HG02973 (cell line): ENCODE results near the gene MAGI3.
"Not testable (repeated sequence)": the region's sequence is repeated elsewhere in the genome, so short reads cannot be mapped to it uniquely, and the experiment has no call there.

Experiments
- ATAC-seq: cut with Tn5 transposase; IDR thresholded peaks from one replicate; pipeline ENCODE4 v1.9.1; 2021; ENCODE audit warnings: moderate library complexity; ENCODE audit not compliant: unreplicated experiment

The MAGI3 gene

DNA sequence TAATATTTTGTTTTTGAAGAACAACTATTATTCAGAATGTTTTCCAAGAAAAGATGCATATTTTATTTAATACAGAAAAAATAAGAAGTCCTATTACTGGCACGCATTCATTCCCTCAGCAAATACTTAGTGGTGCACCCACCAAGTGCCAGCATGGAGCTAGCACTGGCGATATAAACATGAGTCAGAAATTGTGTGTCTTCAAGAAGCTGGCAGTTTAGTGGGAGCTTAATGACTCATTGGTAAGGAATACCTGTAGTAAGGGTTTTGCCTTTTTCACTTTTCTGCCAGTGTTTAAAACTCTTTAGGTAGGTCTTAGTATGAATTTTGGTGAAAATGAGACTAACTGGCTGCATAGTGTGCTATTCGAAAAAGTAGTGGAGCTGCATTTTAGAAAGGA, 6.3 kb downstream of the MAGI3 start:
- no peak for ATAC-seq

DNA sequence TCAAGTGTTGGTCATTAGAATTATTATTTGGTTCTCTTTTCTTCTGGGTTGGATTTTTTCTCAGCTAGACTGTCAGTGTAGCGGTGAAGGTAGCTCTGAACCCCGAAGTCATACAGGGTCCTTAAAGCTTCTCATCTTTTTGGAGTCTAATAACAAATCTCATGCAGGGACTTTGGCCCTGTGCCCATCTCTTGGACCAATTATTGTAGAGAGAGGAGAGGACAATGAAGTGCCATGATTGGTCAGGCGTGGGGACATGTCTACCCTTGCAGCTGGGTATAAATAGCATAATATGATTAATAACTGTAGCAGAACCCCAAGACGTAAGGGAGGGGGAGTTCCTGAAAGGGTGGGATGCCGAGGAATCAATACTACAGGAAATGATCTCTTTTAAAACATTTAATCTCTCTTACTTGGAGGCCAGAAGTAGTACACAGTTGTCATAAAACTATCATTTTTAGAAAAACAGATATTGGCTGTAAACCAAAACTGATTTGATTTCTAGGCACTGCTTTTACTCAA, 8.8 kb downstream of the MAGI3 start:
- no peak for ATAC-seq

DNA sequence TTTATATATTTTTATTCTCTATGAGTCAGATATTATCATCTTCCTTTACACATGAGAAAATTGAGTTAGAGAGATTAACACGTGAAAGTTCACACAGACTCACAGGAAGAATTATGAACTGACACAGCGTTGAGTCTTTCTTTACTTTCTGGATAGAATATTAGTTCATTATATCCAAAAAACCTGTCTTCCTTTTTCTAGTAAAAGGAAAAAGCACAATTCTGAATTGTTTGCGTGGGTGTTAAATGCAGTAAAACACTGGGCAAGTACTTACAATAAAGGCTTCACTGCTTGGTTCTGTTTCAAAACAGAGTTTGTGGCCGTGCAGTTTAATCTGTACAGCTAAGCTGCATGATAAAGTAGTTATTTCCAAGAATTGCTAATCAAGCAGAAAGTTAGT, 10.8 kb downstream of the MAGI3 start:
- no peak for ATAC-seq

DNA sequence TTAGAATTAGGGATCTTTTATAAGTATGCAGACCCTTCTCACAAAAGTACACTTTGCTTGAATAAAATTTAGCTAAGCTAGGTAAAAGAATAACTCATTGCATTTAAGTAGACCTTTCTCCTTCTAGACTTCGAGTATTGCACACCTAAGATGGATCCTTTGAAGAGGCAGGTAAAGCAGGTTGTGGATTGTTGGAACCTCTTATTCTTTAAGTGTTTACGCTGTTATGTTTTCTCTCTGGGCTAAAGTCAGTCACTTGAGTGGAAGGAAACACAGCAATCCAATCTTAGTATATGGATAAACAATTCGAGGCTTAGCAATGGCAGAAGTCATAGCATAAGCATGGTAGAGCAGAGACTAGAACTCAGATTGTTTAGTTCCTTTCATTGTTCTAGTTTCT, 11.4 kb downstream of the MAGI3 start:
- no peak for ATAC-seq

GRCh38 chr1:113403065-113403464, 12.8 kb downstream of the MAGI3 start:
- no peak for ATAC-seq

DNA sequence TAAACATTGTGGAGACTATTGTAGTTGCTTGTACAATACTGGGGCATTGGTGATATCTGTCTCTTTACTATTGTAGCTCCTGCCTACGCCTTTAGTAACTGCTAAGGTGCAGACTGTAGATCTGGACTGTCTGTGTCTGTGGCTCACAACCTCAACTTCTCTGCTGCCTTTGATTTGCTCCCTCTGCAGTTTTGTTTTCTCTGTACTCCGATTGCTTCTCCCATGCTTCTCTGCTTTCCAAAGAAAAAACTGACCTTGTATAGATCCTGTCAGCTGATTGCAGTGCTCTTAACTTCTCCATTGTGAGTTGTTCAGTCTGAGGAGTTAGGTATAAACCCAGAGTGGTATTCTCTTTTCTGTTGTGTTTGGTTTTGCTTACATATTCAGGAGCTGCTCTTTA, 15.3 kb downstream of the MAGI3 start:
- no peak for ATAC-seq

DNA sequence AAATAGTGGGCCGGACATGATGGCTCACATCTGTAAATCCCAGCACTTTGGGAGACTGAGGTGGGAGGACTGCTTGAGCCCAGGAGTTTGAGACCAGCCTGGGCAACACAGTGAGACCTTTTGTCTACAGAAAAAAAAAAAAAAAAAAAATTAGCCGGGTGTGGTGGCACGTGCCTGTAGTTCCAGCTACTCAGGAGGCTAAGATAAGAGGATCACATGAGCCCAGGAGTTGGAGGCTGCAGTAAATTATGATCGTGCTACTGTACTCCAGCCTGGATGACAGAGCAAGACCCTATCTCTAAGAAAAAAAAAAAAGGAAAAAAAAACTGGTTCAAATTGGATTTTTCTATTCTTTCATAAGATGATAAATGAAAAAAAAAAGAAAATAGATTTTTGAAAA, 15.8 kb downstream of the MAGI3 start:
- ATAC-seq: not testable (repeated sequence)

GRCh38 chr1:113409363-113409762, 19.0 kb downstream of the MAGI3 start:
- ATAC-seq: no peak

DNA sequence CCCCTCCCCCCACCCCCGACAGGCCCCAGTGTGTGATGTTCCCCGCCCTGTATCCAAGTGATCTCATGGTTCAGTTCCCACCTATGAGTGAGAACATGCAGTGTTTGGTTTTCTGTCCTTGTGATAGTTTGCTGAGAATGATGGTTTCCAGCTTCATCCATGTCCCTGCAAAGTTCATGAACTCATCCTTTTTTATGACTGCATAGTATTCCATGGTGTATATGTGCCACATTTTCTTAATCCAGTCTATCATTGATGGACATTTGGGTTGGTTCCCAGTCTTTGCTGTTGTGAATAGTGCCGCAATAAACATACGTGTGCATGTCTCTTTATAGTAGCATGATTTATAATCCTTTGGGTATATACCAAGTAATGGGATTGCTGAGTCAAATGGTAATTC, 21.7 kb downstream of the MAGI3 start:
- not testable (repeated sequence) for ATAC-seq

DNA sequence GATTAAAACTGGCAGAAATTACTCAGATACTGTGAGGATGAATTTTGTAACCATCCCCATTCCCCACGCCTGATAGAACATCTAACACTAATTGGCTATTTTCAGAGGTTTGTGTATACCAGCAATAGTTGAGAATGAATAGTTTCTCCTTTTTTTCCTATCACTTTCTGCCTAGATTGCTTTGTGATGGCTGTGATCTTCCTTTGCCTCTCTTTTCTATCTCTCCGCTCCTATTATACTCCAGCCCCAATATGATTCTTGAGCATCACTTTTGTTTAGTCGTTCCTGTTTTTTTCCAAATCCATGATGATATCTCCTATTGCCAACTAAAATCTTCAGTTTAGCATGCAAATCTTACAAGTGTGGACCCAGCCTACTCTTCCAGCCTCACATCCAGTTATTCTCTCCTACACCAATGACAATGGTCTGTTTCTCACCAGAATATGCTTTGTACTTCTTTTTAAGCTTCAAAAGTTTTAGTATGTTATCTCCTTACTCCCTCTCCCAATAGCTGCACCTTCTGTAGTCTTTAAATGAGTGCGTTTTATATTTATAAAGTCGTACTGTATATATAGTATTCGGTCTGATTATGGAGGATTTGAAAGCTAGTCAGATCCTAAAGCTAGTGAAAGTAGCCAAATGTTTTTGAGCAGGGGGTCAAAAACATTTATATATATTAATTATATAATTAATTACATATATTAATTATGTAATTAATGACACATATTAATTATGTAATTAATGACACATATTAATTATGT, 25.2 kb downstream of the MAGI3 start:
- ATAC-seq: no peak

DNA sequence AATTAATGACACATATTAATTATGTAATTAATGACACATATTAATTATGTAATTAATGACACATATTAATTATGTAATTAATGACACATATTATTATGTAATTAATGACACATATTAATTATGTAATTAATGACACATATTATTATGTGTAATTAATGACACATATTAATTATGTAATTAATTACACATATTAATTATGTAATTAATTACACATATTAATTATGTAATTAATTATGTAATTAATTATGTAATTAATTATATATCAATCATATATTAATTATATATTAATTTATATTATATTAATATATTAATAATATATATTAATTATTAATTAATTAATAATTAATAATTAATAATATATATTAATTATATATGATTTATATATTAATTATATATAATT, 25.8 kb downstream of the MAGI3 start:
- not testable (repeated sequence) for ATAC-seq

DNA sequence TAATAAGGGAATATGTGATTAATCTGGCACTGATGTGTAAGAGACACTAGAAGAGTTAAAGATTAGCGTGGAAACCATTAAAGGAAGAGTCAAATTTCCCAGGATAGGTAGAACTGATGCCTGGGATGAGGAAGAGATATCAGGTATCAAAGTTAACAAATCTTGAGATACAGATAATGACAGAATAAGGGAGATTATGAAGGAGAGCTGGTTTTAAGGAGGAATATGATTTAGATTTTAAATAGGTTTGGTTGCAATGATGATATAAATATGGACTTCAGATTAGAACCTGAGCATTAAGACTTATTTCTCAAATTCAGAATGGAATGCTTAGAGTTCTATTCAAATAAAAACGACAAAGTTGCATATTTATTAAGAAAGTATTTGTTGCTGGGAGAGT, 26.2 kb downstream of the MAGI3 start:
- ATAC-seq: no peak

- ATAC-seq: no peak
These were observed 32.2 kb downstream of the MAGI3 start for GRCh38 chr1:113422315-113423068.

GRCh38 chr1:113423826-113424225, 33.5 kb downstream of the MAGI3 start:
- ATAC-seq: no peak

- no peak for ATAC-seq
These were observed 39.3 kb downstream of the MAGI3 start for GRCh38 chr1:113429461-113430153.

- ATAC-seq: no peak
These were observed 42.9 kb downstream of the MAGI3 start for GRCh38 chr1:113433184-113433583.

DNA sequence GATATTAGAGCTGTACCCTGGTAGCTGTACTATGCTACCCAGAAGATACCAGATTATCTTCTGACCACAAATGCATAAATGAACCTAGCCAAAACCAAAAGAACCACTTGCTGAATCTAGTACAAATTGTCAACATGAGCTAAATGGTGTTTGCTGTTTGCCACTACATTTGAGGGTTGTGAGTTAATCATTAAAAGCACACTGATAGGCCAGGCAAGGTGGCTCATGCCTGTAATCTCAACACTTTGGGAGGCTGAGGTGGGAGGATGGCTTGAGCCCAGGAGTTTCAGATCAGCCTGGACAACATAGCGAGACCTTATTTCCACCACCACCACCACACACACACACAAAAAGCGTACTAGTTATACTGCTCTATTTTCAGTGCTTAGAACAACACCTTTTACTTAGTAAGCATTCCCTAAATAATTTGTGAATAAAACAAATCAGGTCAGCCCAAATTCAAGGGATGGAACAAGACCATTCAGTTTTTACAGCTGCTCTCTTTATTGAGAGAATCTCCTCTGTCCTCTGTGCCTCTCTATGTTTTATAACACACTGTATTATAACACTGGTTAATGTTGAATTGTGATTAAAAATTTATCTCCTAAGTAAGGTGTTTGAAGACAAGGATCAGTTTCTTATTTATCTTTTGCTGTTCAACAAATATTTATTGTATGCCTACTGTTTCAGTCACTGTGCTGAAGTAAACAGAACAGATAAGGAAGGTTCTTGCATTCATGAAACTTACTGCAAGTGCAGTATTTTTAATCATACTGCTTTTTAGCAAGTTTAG, 44.0 kb downstream of the MAGI3 start:
- ATAC-seq: no peak

DNA sequence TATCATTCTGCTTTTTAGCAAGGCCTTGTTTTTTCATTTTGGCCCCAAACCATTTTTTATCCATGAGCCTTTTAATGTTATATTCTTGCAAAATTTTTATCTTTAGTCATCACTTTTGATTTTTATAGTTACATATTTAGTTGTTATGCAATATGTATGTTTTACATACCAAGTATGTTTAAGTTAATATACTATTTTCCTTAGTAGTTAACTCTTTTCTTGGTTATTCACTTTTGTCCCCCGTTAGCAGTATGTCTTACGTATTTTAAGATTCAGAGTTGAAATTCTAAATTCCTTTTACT, 44.5 kb downstream of the MAGI3 start:
- no peak for ATAC-seq

GRCh38 chr1:113437554-113438341, 47.4 kb downstream of the MAGI3 start:
- ATAC-seq: no peak
